ENCODE data around the gene SCCPDH.
"Not testable (repeated sequence)": the region's sequence is repeated elsewhere in the genome, so short reads cannot be mapped to it uniquely, and the experiment has no call there.

The SCCPDH gene

GRCh38 chr1:246726255-246726679 lies 2.1 kb downstream of the SCCPDH start:
- no peak overlapping the region for H3K27ac ChIP-seq (ENCODE audit: low read depth in 2 of 2, low read length in 2 of 2)
- peaks cover 0 to 9% of the 10 kb centered on the region in 2 donors for H3K4me1 ChIP-seq (ENCODE audit: control insufficient read depth in 2 of 2, insufficient read depth in 2 of 2, low read length in 2 of 2)
- peaks cover 14 to 15% of the 10 kb centered on the region in 2 donors for H3K36me3 ChIP-seq (ENCODE audit: control insufficient read depth in 2 of 2, insufficient read depth in 2 of 2, low read length in 2 of 2)
- H3K9ac ChIP-seq (ENCODE audit: low read depth in 1 of 2, low read length in 2 of 2) = no peak overlapping the region
- H3K9me3 ChIP-seq (ENCODE audit: control insufficient read depth in 2 of 2, low read length in 2 of 2) = no peaks in the 10 kb centered on the region
- H3K27me3 ChIP-seq (ENCODE audit: control insufficient read depth in 2 of 2, insufficient read depth in 2 of 2, low read length in 2 of 2) = no peaks in the 10 kb centered on the region
- no peak overlapping the region for H3K4me3 ChIP-seq (ENCODE audit: low read length in 2 of 2)

- H3K36me3 ChIP-seq (ENCODE audit: control insufficient read depth in 2 of 2, insufficient read depth in 2 of 2, low read length in 2 of 2) = peaks cover 14 to 18% of the 10 kb centered on the region in 2 donors
- no peaks in the 10 kb centered on the region for H3K9me3 ChIP-seq (ENCODE audit: control insufficient read depth in 2 of 2, low read length in 2 of 2)
- no peaks in the 10 kb centered on the region for H3K27me3 ChIP-seq (ENCODE audit: control insufficient read depth in 2 of 2, insufficient read depth in 2 of 2, low read length in 2 of 2)
- no peak overlapping the region for H3K27ac ChIP-seq (ENCODE audit: low read depth in 2 of 2, low read length in 2 of 2)
- H3K9ac ChIP-seq (ENCODE audit: low read depth in 1 of 2, low read length in 2 of 2) = no peak overlapping the region
- H3K4me1 ChIP-seq (ENCODE audit: control insufficient read depth in 2 of 2, insufficient read depth in 2 of 2, low read length in 2 of 2) = peaks cover 0 to 9% of the 10 kb centered on the region in 2 donors
- H3K4me3 ChIP-seq (ENCODE audit: low read length in 2 of 2) = no peak overlapping the region
Observed at GRCh38 chr1:246726881-246727280, 2.7 kb downstream of the SCCPDH start.

GRCh38 chr1:246727594-246727993 lies 3.4 kb downstream of the SCCPDH start:
- Histone ChIP-seq H3K4me3 (ENCODE audit: low read length in 2 of 2) (no peak overlapping the region), H3K36me3 (ENCODE audit: control insufficient read depth in 2 of 2, insufficient read depth in 2 of 2, low read length in 2 of 2) (peaks cover 14 to 18% of the 10 kb centered on the region in 2 donors), H3K27ac (ENCODE audit: low read depth in 2 of 2, low read length in 2 of 2) (no peak overlapping the region), H3K9ac (ENCODE audit: low read depth in 1 of 2, low read length in 2 of 2) (no peak overlapping the region), H3K27me3 (ENCODE audit: control insufficient read depth in 2 of 2, insufficient read depth in 2 of 2, low read length in 2 of 2) (no peaks in the 10 kb centered on the region), H3K9me3 (ENCODE audit: control insufficient read depth in 2 of 2, low read length in 2 of 2) (no peaks in the 10 kb centered on the region), H3K4me1 (ENCODE audit: control insufficient read depth in 2 of 2, insufficient read depth in 2 of 2, low read length in 2 of 2) (peaks cover 0 to 9% of the 10 kb centered on the region in 2 donors)

- peaks cover 0 to 9% of the 10 kb centered on the region in 2 donors for H3K4me1 ChIP-seq (ENCODE audit: control insufficient read depth in 2 of 2, insufficient read depth in 2 of 2, low read length in 2 of 2)
- H3K27ac ChIP-seq (ENCODE audit: low read depth in 2 of 2, low read length in 2 of 2) = no peak overlapping the region
- no peaks in the 10 kb centered on the region for H3K27me3 ChIP-seq (ENCODE audit: control insufficient read depth in 2 of 2, insufficient read depth in 2 of 2, low read length in 2 of 2)
- peaks cover 14 to 21% of the 10 kb centered on the region in 2 donors for H3K36me3 ChIP-seq (ENCODE audit: control insufficient read depth in 2 of 2, insufficient read depth in 2 of 2, low read length in 2 of 2)
- H3K4me3 ChIP-seq (ENCODE audit: low read length in 2 of 2) = no peak overlapping the region
- no peak overlapping the region for H3K9ac ChIP-seq (ENCODE audit: low read depth in 1 of 2, low read length in 2 of 2)
- no peaks in the 10 kb centered on the region for H3K9me3 ChIP-seq (ENCODE audit: control insufficient read depth in 2 of 2, low read length in 2 of 2)
Observed at GRCh38 chr1:246728311-246728710, 4.1 kb downstream of the SCCPDH start.

GRCh38 chr1:246729040-246729439 lies 4.8 kb downstream of the SCCPDH start:
- peaks cover 17 to 23% of the 10 kb centered on the region in 2 donors for H3K36me3 ChIP-seq (ENCODE audit: control insufficient read depth in 2 of 2, insufficient read depth in 2 of 2, low read length in 2 of 2)
- H3K4me1 ChIP-seq (ENCODE audit: control insufficient read depth in 2 of 2, insufficient read depth in 2 of 2, low read length in 2 of 2); H3K4me3 ChIP-seq (ENCODE audit: low read length in 2 of 2); H3K9me3 ChIP-seq (ENCODE audit: control insufficient read depth in 2 of 2, low read length in 2 of 2); H3K27me3 ChIP-seq (ENCODE audit: control insufficient read depth in 2 of 2, insufficient read depth in 2 of 2, low read length in 2 of 2); H3K9ac ChIP-seq (ENCODE audit: low read depth in 1 of 2, low read length in 2 of 2); H3K27ac ChIP-seq (ENCODE audit: low read depth in 2 of 2, low read length in 2 of 2): not testable (repeated sequence)

- Histone ChIP-seq H3K27ac (ENCODE audit: low read depth in 2 of 2, low read length in 2 of 2) (no peak overlapping the region), H3K9me3 (ENCODE audit: control insufficient read depth in 2 of 2, low read length in 2 of 2) (no peaks in the 10 kb centered on the region), H3K27me3 (ENCODE audit: control insufficient read depth in 2 of 2, insufficient read depth in 2 of 2, low read length in 2 of 2) (no peaks in the 10 kb centered on the region), H3K4me1 (ENCODE audit: control insufficient read depth in 2 of 2, insufficient read depth in 2 of 2, low read length in 2 of 2) (no peaks in the 10 kb centered on the region), H3K36me3 (ENCODE audit: control insufficient read depth in 2 of 2, insufficient read depth in 2 of 2, low read length in 2 of 2) (peaks cover 19 to 29% of the 10 kb centered on the region in 2 donors), H3K4me3 (ENCODE audit: low read length in 2 of 2) (no peak overlapping the region), H3K9ac (ENCODE audit: low read depth in 1 of 2, low read length in 2 of 2) (no peak overlapping the region)
Observed at GRCh38 chr1:246730839-246731238, 6.6 kb downstream of the SCCPDH start.

GRCh38 chr1:246731873-246732272 lies 7.7 kb downstream of the SCCPDH start:
- H3K9ac ChIP-seq (ENCODE audit: low read depth in 1 of 2, low read length in 2 of 2); H3K27ac ChIP-seq (ENCODE audit: low read depth in 2 of 2, low read length in 2 of 2); H3K4me3 ChIP-seq (ENCODE audit: low read length in 2 of 2); H3K4me1 ChIP-seq (ENCODE audit: control insufficient read depth in 2 of 2, insufficient read depth in 2 of 2, low read length in 2 of 2); H3K27me3 ChIP-seq (ENCODE audit: control insufficient read depth in 2 of 2, insufficient read depth in 2 of 2, low read length in 2 of 2); H3K9me3 ChIP-seq (ENCODE audit: control insufficient read depth in 2 of 2, low read length in 2 of 2): not testable (repeated sequence)
- peaks cover 22 to 33% of the 10 kb centered on the region in 2 donors for H3K36me3 ChIP-seq (ENCODE audit: control insufficient read depth in 2 of 2, insufficient read depth in 2 of 2, low read length in 2 of 2)

- Histone ChIP-seq H3K36me3 (ENCODE audit: control insufficient read depth in 2 of 2, insufficient read depth in 2 of 2, low read length in 2 of 2) (peaks cover 21 to 30% of the 10 kb centered on the region in 2 donors), H3K4me1 (ENCODE audit: control insufficient read depth in 2 of 2, insufficient read depth in 2 of 2, low read length in 2 of 2) (no peaks in the 10 kb centered on the region), H3K9ac (ENCODE audit: low read depth in 1 of 2, low read length in 2 of 2) (no peak overlapping the region), H3K4me3 (ENCODE audit: low read length in 2 of 2) (no peak overlapping the region), H3K27ac (ENCODE audit: low read depth in 2 of 2, low read length in 2 of 2) (no peak overlapping the region), H3K27me3 (ENCODE audit: control insufficient read depth in 2 of 2, insufficient read depth in 2 of 2, low read length in 2 of 2) (no peaks in the 10 kb centered on the region), H3K9me3 (ENCODE audit: control insufficient read depth in 2 of 2, low read length in 2 of 2) (no peaks in the 10 kb centered on the region)
Observed at GRCh38 chr1:246733704-246734103, 9.5 kb downstream of the SCCPDH start.

- H3K27me3 ChIP-seq (ENCODE audit: control insufficient read depth in 2 of 2, insufficient read depth in 2 of 2, low read length in 2 of 2) = no peaks in the 10 kb centered on the region
- H3K27ac ChIP-seq (ENCODE audit: low read depth in 2 of 2, low read length in 2 of 2) = no peak overlapping the region
- H3K9ac ChIP-seq (ENCODE audit: low read depth in 1 of 2, low read length in 2 of 2) = no peak overlapping the region
- no peaks in the 10 kb centered on the region for H3K9me3 ChIP-seq (ENCODE audit: control insufficient read depth in 2 of 2, low read length in 2 of 2)
- no peaks in the 10 kb centered on the region for H3K4me1 ChIP-seq (ENCODE audit: control insufficient read depth in 2 of 2, insufficient read depth in 2 of 2, low read length in 2 of 2)
- no peak overlapping the region for H3K4me3 ChIP-seq (ENCODE audit: low read length in 2 of 2)
- H3K36me3 ChIP-seq (ENCODE audit: control insufficient read depth in 2 of 2, insufficient read depth in 2 of 2, low read length in 2 of 2) = peaks cover 26 to 30% of the 10 kb centered on the region in 2 donors
Observed at GRCh38 chr1:246734866-246735265, 10.7 kb downstream of the SCCPDH start.

GRCh38 chr1:246735735-246736134 lies 11.5 kb downstream of the SCCPDH start:
- no peaks in the 10 kb centered on the region for H3K9me3 ChIP-seq (ENCODE audit: control insufficient read depth in 2 of 2, low read length in 2 of 2)
- no peak overlapping the region for H3K9ac ChIP-seq (ENCODE audit: low read depth in 1 of 2, low read length in 2 of 2)
- peaks cover 20 to 24% of the 10 kb centered on the region in 2 donors for H3K36me3 ChIP-seq (ENCODE audit: control insufficient read depth in 2 of 2, insufficient read depth in 2 of 2, low read length in 2 of 2)

GRCh38 chr1:246742396-246742795 lies 18.2 kb downstream of the SCCPDH start:
- H3K27me3 ChIP-seq (ENCODE audit: control insufficient read depth in 2 of 2, insufficient read depth in 2 of 2, low read length in 2 of 2) = no peaks in the 10 kb centered on the region
- no peaks in the 10 kb centered on the region for H3K9me3 ChIP-seq (ENCODE audit: control insufficient read depth in 2 of 2, low read length in 2 of 2)
- H3K9ac ChIP-seq (ENCODE audit: low read depth in 1 of 2, low read length in 2 of 2) = no peak overlapping the region
- peaks cover 4 to 17% of the 10 kb centered on the region in 2 donors for H3K36me3 ChIP-seq (ENCODE audit: control insufficient read depth in 2 of 2, insufficient read depth in 2 of 2, low read length in 2 of 2)
- no peak overlapping the region for H3K27ac ChIP-seq (ENCODE audit: low read depth in 2 of 2, low read length in 2 of 2)
- no peaks in the 10 kb centered on the region for H3K4me1 ChIP-seq (ENCODE audit: control insufficient read depth in 2 of 2, insufficient read depth in 2 of 2, low read length in 2 of 2)
- no peak overlapping the region for H3K4me3 ChIP-seq (ENCODE audit: low read length in 2 of 2)

More at GRCh38 chr1:246735735-246736134, 11.5 kb downstream of the SCCPDH start:
- H3K27me3 ChIP-seq (ENCODE audit: control insufficient read depth in 2 of 2, insufficient read depth in 2 of 2, low read length in 2 of 2) = no peaks in the 10 kb centered on the region
- no peaks in the 10 kb centered on the region for H3K4me1 ChIP-seq (ENCODE audit: control insufficient read depth in 2 of 2, insufficient read depth in 2 of 2, low read length in 2 of 2)
- no peak overlapping the region for H3K27ac ChIP-seq (ENCODE audit: low read depth in 2 of 2, low read length in 2 of 2)
- H3K4me3 ChIP-seq (ENCODE audit: low read length in 2 of 2) = no peak overlapping the region
